Ecto neural progenitor cell (in vitro differentiated cells): ENCODE data around the gene CAPN7.

Experiments
- DNase-seq: peaks from one replicate; pipeline ENCODE4 v3.0.0-alpha.2; 2018; ENCODE audit warnings: low spot score

Gene CAPN7

GRCh38 chr3:15199493-15200105 lies 6.4 kb upstream of the CAPN7 start:
- DNase-seq: no peak

GRCh38 chr3:15204005-15204404 lies 2.0 kb upstream of the CAPN7 start:
- no peak for DNase-seq

GRCh38 chr3:15205482-15205933 lies 538 bp upstream of the CAPN7 start:
- DNase-seq: no peak

GRCh38 chr3:15206662-15207576 lies 873 bp downstream of the CAPN7 start:
- DNase-seq: no peak

- DNase-seq: no peak
Observed at GRCh38 chr3:15207836-15208504, 1.9 kb downstream of the CAPN7 start.

GRCh38 chr3:15211937-15212336 lies 5.9 kb downstream of the CAPN7 start:
- no peak for DNase-seq

- DNase-seq: no peak
Observed at GRCh38 chr3:15214758-15215157, 8.7 kb downstream of the CAPN7 start.

GRCh38 chr3:15215996-15216395 lies 9.9 kb downstream of the CAPN7 start:
- no peak for DNase-seq

GRCh38 chr3:15216501-15216900 lies 10.5 kb downstream of the CAPN7 start:
- DNase-seq: no peak

- DNase-seq: no peak
Observed at GRCh38 chr3:15217011-15217671, 11.1 kb downstream of the CAPN7 start.

- DNase-seq: no peak
Observed at GRCh38 chr3:15217841-15218267, 11.8 kb downstream of the CAPN7 start.

- DNase-seq: no peak
Observed at GRCh38 chr3:15218689-15219088, 12.6 kb downstream of the CAPN7 start.

- DNase-seq: no peak
Observed at GRCh38 chr3:15220056-15220455, 14.0 kb downstream of the CAPN7 start.

- DNase-seq: no peak
Observed at GRCh38 chr3:15220661-15221060, 14.6 kb downstream of the CAPN7 start.

- DNase-seq: no peak
Observed at GRCh38 chr3:15221574-15222217, 15.7 kb downstream of the CAPN7 start.

GRCh38 chr3:15223685-15224572 lies 17.9 kb downstream of the CAPN7 start:
- DNase-seq: no peak

GRCh38 chr3:15228147-15228546 lies 22.1 kb downstream of the CAPN7 start:
- no peak for DNase-seq

GRCh38 chr3:15229262-15229661 lies 23.2 kb downstream of the CAPN7 start:
- no peak for DNase-seq

- DNase-seq: no peak
Observed at GRCh38 chr3:15241341-15241740, 35.3 kb downstream of the CAPN7 start.

GRCh38 chr3:15243822-15244482 lies 37.9 kb downstream of the CAPN7 start:
- DNase-seq: no peak
